NT2/D1 (cell line): ENCODE results near the gene CABP4.

Experiments used
- SUZ12 ChIP-seq: IDR thresholded peaks from 2 replicates; pipeline ENCODE4 v1.6.1; 2011; ENCODE audit not compliant: insufficient read length, insufficient read depth; ENCODE audit errors: extremely low read depth
- ZNF274 ChIP-seq: IDR thresholded peaks from 2 replicates; pipeline ENCODE4 v1.6.1; 2011; ENCODE audit warnings: mild to moderate bottlenecking, low read depth, low read length

DNA sequence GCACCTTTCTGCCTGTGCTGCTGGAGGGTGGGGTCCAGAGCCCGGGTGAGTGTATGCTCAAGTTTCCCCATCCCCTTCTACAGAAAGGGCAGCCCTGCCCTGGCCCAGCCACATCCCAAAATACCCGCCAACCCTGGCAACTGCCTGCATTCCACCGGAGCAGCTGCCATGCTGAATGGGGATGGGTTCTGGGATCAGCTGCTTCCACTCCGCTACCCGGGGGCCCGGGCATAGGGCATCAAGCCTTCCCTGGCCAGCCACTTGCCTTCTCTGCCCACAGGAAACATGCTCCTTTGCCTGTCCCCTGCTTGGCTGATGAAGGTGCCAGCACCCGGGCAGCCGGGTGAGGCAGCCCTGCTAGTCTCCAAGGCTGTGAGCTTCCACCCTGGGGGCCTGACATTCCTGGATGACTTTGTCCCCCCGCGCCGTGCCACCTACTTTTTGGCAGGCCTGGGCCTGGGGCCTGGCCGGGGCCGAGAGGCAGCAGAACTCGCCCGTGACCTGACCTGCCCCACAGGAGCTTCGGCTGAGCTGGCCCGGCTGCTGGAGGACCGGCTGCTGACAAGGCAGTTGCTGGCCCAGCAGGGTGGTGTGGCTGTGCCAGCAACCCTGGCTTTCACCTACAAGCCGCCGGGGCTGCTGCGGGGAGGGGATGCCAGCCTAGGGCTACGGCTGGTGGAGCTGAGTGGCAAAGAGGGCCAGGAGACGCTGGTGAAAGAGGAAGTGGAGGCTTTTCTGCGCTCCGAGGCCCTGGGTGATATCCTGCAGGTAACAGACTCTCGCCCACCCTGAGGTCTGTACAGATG, 36.5 kb upstream of the CABP4 start:
- TF ChIP-seq ZNF274 (no peak), SUZ12 (no peak)
